ENCODE measurements around the gene SLC8B1. TPM values are rescaled to one million over a fixed set of nuclear protein-coding genes. Genes with fewer than 3 reads are reported as not detected.

SLC8B1 gene
- total and polyA plus RNA-seq, 8 donors, result 13.0 to 39.1 (median 19.7) TPM

GRCh38 chr12:113305281-113305856 lies 29.5 kb downstream of the SLC8B1 start:
- no peak overlapping the region for H3K27ac ChIP-seq
- no peak for ATAC-seq
- intact Hi-C loops (cut with DNase I), result no loop called here
- H3K4me3 ChIP-seq, result no peak overlapping the region
- 96% methylated on average over 11 of the region's 11 CpGs for WGBS, 2 donors
- TF ChIP-seq CTCF (IDR thresholded peaks at IDR 0.05), result no peak
- H3K36me3 ChIP-seq, result peaks cover 0 to 14% (median 8%) of the 10 kb centered on the region in 3 donors
- FAIRE-seq, result no peak
- DNase-seq, result no peak
- H3K27me3 ChIP-seq, result no peaks in the 10 kb centered on the region
- H3K9me3 ChIP-seq, result no peaks in the 10 kb centered on the region
- H3K4me1 ChIP-seq, result no peaks in the 10 kb centered on the region

DNA sequence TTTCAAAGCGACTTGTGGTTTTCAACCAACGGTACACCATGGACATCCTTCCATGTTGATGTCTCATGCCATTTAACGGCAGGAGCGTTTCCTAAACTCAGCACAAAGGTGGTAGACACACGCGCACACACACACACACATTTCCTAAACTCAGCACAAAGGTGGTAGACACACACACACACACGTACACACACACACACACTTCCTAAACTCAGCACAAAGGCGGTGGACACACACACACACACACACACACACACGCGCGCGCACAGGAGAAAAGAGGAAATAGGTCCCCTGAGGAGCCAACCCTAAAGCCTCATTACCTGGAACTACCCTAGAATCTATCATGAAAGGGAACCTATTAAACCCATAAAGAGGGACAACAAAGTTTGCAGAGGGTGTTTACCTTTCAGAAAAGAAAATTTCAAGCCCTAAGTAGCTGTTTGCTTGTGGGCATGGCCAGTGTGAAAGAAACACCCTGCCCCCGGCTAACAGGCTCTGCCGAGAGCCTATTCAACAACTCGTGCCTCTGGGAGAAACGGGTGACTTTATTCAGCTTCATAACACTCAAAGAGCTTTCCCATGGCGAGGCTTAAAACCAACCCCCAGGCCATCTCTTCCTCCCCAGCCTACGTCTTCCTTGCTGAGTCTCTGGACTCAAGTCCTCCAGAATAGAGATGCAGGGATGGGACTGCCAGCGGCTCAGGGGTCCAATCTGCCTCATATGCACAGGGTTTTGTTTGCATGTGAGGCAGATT lies 31.8 kb downstream of the SLC8B1 start:
- FAIRE-seq (no peak), DNase-seq (no peak), ATAC-seq (no peak)
- peaks cover 0 to 14% (median 8%) of the 10 kb centered on the region in 3 donors for H3K36me3 ChIP-seq
- no peak for TF ChIP-seq CTCF (IDR thresholded peaks at IDR 0.05)
- H3K27me3 ChIP-seq, result no peaks in the 10 kb centered on the region
- no peaks in the 10 kb centered on the region for H3K9me3 ChIP-seq
- peaks cover 0 to 3% (median 0%) of the 10 kb centered on the region in 3 donors for H3K4me1 ChIP-seq
- intact Hi-C loops (cut with DNase I), result no loop called here
- H3K4me3 ChIP-seq, result no peak overlapping the region
- no peak overlapping the region for H3K27ac ChIP-seq
- WGBS, 2 donors, result 82 to 86% methylated on average over 19 of the region's 19 CpGs

DNA sequence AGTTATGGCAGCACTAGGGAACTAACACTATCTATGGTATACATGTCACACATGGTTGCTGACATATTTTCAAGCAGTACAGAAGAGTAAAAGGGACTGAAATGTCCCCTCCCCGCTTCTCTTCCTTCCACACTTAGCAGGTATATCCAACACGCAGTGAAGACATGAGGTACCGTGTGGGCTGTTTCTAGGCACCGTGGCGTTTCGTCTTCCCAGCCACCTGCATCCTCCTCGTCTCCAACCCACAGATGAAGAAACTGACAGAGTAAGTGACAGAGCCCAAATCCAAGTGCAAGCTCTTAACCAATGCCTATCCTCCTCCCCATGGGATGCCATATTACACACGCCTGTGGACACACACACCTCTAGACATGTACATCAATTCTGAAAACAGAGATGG lies 32.4 kb downstream of the SLC8B1 start:
- no peak for ATAC-seq
- intact Hi-C loops (cut with DNase I), result no loop called here
- Histone ChIP-seq H3K27me3 (no peaks in the 10 kb centered on the region), H3K27ac (no peak overlapping the region), H3K9me3 (no peaks in the 10 kb centered on the region), H3K4me3 (no peak overlapping the region), H3K4me1 (peaks cover 0 to 3% (median 0%) of the 10 kb centered on the region in 3 donors), H3K36me3 (peaks cover 0 to 14% (median 4%) of the 10 kb centered on the region in 3 donors)
- no peak for DNase-seq
- TF ChIP-seq CTCF (IDR thresholded peaks at IDR 0.05), result no peak
- WGBS, 2 donors, result 91 to 96% methylated on average over 8 of the region's 8 CpGs
- no peak for FAIRE-seq

DNA sequence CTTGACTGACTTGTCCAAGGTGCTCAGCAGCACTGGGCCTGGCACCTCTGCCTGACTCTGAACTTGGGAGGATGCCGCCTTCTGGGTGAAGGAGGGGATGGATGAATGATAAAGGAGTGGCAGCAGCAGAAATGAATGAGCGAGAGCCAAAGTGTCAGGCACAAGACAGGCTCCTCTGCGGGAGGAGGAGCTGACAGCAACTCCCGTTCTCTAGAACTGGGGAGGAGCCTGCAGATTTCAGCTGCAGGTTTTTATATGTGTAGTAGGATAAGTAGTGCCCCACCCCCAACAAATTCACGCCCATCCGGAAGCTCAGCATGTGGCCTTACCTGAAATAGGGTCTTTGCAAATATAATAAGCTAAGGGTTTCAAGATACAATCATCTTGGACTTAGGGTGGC lies 33.1 kb downstream of the SLC8B1 start:
- FAIRE-seq (no peak), ATAC-seq (no peak), DNase-seq (no peak)
- Histone ChIP-seq H3K4me1 (peaks cover 0 to 3% (median 0%) of the 10 kb centered on the region in 3 donors), H3K27ac (no peak overlapping the region), H3K27me3 (no peaks in the 10 kb centered on the region), H3K36me3 (peaks cover 0 to 16% (median 4%) of the 10 kb centered on the region in 3 donors), H3K9me3 (no peaks in the 10 kb centered on the region), H3K4me3 (no peak overlapping the region)
- intact Hi-C loops (cut with DNase I), result no loop called here
- WGBS, 2 donors, result 86 to 92% methylated on average over 6 of the region's 6 CpGs
- TF ChIP-seq CTCF (IDR thresholded peaks at IDR 0.05), result no peak
